Thoracic aorta (tissue), 2 donors: ENCODE data around the gene KLHL7. TPM values are rescaled to one million over a fixed set of nuclear protein-coding genes. Genes with fewer than 3 reads are reported as not detected.

ENCODE experiments used
- ATAC-seq: fragments of 150-250 bp; one replicate; pipeline ENCODE4 v1.8.0; 2017; ENCODE audit warnings: low read depth; ENCODE audit not compliant: insufficient number of reproducible peaks, low FRiP score
- DNase-seq: peaks from one replicate; pipeline ENCODE4 v3.0.0-alpha.2; 2020; ENCODE audit warnings: low spot score
- H3K27ac ChIP-seq, 2 donors: fragments of 200-600 bp; sonication (generic); 1 replicate in 1 of 2; 2 replicates in 1 of 2; pipeline ENCODE4 v1.5.1; 2016; ENCODE audit warnings: mild to moderate bottlenecking in 2 of 2, moderate library complexity in 2 of 2
- H3K27me3 ChIP-seq: fragments of 200-600 bp; sonication (generic); replicated peaks from 2 replicates; pipeline ENCODE4 v1.6.0; 2016; ENCODE audit warnings: mild to moderate bottlenecking; ENCODE audit not compliant: insufficient read depth
- H3K36me3 ChIP-seq: fragments of 200-600 bp; sonication (generic); one replicate; pipeline ENCODE4 v1.5.1; 2016
- H3K4me1 ChIP-seq, 2 donors: fragments of 200-600 bp; sonication (generic); 1 replicate in 1 of 2; 2 replicates in 1 of 2; pipeline versions ENCODE4 v1.5.1 to v1.6.0; 2016; ENCODE audit warnings: low read depth in 2 of 2, mild to moderate bottlenecking in 1 of 2; ENCODE audit not compliant: control insufficient read depth in 1 of 2
- H3K4me3 ChIP-seq: fragments of 200-600 bp; sonication (generic); 2 replicates; pipeline ENCODE4 v1.5.1; 2016; ENCODE audit warnings: mild to moderate bottlenecking
- H3K9me3 ChIP-seq: fragments of 200-600 bp; sonication (generic); 2 replicates; pipeline ENCODE4 v1.5.1; 2016
- total RNA-seq, 2 donors: library from RNA; depleted of rRNA; stranded (reverse); fragments of >200 nt; gene quantifications; one replicate each; pipeline versions ENCODE4 v1.1.0 to v1.2.3, GENCODE V29; 2016
- TF ChIP-seq, protein P1 (sequence below): fragments of 200-600 bp; sonication (generic); IDR thresholded peaks from one replicate; pipeline ENCODE4 v1.5.1; 2019; ENCODE audit warnings: antibody characterized with exemption

The KLHL7 gene
- total RNA-seq, 2 donors from 2014 or later: 22.7 to 23.8 TPM

DNA sequence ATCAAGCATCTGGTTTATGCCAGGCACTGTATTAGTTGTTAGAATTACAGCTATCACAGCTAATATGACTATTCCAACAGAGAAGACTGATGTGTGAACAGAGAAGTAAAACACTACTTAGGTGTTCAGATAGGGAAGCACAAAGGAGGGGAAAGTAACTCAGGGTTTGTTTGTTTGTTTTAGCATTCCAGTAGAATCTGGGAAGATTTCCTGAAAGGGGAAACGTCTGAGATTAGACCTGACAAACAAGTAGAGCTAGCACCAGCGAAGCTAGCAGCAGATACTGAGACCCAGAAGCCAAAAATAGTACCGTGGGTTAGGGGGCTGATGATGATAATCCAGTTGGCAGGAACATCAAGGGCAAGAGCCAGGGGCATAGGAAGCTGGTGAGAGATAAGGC is 28.8 kb upstream of the KLHL7 start:
- H3K36me3 ChIP-seq: no peaks in the 10 kb centered on the region
- H3K27ac ChIP-seq: peak overlapping the region; percentile 16 to 68
- TF ChIP-seq, protein P1, sequence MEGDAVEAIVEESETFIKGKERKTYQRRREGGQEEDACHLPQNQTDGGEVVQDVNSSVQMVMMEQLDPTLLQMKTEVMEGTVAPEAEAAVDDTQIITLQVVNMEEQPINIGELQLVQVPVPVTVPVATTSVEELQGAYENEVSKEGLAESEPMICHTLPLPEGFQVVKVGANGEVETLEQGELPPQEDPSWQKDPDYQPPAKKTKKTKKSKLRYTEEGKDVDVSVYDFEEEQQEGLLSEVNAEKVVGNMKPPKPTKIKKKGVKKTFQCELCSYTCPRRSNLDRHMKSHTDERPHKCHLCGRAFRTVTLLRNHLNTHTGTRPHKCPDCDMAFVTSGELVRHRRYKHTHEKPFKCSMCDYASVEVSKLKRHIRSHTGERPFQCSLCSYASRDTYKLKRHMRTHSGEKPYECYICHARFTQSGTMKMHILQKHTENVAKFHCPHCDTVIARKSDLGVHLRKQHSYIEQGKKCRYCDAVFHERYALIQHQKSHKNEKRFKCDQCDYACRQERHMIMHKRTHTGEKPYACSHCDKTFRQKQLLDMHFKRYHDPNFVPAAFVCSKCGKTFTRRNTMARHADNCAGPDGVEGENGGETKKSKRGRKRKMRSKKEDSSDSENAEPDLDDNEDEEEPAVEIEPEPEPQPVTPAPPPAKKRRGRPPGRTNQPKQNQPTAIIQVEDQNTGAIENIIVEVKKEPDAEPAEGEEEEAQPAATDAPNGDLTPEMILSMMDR: no peak
- peaks cover 11 to 31% of the 10 kb centered on the region in 2 donors for H3K4me1 ChIP-seq
- ATAC-seq (no peak), DNase-seq (no peak)
- H3K27me3 ChIP-seq: no peaks in the 10 kb centered on the region
- H3K4me3 ChIP-seq: no peak overlapping the region
- no peaks in the 10 kb centered on the region for H3K9me3 ChIP-seq

DNA sequence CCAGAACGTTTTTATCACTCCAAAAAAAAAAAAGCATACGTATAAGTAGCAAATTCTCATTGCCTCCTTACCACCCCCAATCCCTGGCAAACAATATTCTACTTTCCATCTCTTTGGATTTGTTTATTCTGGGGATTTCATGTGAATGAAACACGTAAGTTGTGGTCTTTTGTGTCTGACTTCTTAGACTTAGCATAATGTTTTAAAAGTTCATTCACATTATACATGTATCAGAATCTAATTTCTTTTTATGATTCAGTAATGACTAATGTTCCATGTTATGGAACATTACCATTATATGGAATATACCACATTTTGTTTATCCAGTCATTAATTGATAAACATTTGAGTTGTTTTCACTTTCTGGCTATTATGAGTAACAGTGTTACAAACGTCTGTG is 12.5 kb upstream of the KLHL7 start:
- H3K4me3 ChIP-seq: no peak overlapping the region
- no peaks in the 10 kb centered on the region for H3K9me3 ChIP-seq
- TF ChIP-seq, protein P1: no peak
- H3K4me1 ChIP-seq: no peaks in the 10 kb centered on the region
- ATAC-seq (no peak), DNase-seq (no peak)
- H3K27me3 ChIP-seq: no peaks in the 10 kb centered on the region
- H3K27ac ChIP-seq: no peak overlapping the region
- H3K36me3 ChIP-seq: no peaks in the 10 kb centered on the region

DNA sequence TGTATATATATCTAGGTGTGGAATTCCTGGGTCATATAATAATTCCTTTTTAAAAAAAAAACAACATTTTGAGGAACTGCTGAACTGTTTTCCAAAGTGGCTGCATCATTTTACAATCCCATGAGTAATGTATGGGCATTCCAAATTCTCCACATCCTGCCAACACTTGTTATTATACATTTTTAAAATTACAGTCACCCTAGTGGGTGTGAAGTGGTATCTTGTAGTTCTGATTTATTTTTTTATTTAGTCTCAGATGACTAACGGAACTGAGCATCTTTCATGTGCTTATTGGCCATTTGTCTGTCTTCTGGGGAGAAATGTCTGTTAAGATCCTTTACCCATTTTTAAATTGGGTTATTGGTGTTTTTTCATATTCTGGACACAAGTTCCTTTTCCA is 12.0 kb upstream of the KLHL7 start:
- no peak for ATAC-seq
- H3K36me3 ChIP-seq: no peaks in the 10 kb centered on the region
- TF ChIP-seq, protein P1: no peak

GRCh38 chr7:23096518-23097290 is 8.9 kb upstream of the KLHL7 start:
- no peaks in the 10 kb centered on the region for H3K27me3 ChIP-seq
- H3K4me1 ChIP-seq: no peaks in the 10 kb centered on the region
- no peak for ATAC-seq

More for the DNA sequence above, 12.0 kb upstream of the KLHL7 start:
- Histone ChIP-seq H3K4me1 (no peaks in the 10 kb centered on the region), H3K4me3 (no peak overlapping the region), H3K27ac (no peak overlapping the region), H3K27me3 (no peaks in the 10 kb centered on the region), H3K9me3 (no peaks in the 10 kb centered on the region)
- DNase-seq: no peak

DNA sequence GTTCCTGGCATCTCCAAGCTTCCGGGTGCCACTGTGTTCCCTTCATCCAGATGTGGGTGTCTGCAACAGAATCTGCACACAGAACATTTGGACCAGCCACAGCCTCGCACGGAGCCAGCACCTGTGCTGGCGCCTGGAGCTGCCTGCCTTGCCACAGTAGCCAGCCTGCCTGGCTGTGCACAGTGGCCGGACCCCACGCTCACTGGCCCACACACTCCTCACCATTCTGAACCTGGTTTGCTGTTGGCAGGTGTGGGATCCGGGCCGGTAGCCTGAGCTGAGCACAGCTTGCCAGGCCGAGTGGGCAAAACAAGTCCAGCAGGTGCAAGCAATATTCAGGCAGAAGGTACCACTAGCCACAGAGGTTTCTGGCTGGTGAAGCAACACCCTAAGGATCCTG is 7.6 kb upstream of the KLHL7 start:
- H3K27ac ChIP-seq: no peak overlapping the region
- TF ChIP-seq, protein P1: no peak
- no peaks in the 10 kb centered on the region for H3K4me1 ChIP-seq
- ATAC-seq (no peak), DNase-seq (no peak)
- no peak overlapping the region for H3K4me3 ChIP-seq
- H3K36me3 ChIP-seq: no peaks in the 10 kb centered on the region
- no peaks in the 10 kb centered on the region for H3K27me3 ChIP-seq
- H3K9me3 ChIP-seq: no peaks in the 10 kb centered on the region

More at GRCh38 chr7:23096518-23097290, 8.9 kb upstream of the KLHL7 start:
- Histone ChIP-seq H3K27ac (no peak overlapping the region), H3K4me3 (no peak overlapping the region), H3K9me3 (no peaks in the 10 kb centered on the region), H3K36me3 (no peaks in the 10 kb centered on the region)
- TF ChIP-seq, protein P1: no peak
- no peak for DNase-seq
